CD14-positive monocyte (primary cell): ENCODE measurements around the gene ADAMTSL2. TPM values are rescaled to one million over a fixed set of nuclear protein-coding genes. Genes with fewer than 3 reads are reported as not detected.
A peak's percentile ranks its signal among the peaks of the same experiment; 100 is the strongest.

Experiments
- DNase-seq, 3 donors: peaks; one replicate each; pipeline ENCODE4 v3.0.0-alpha.2; 2011 to 2022
- H2AFZ ChIP-seq: 2 replicates; pipeline ENCODE4 v1.6.0; 2012; ENCODE audit warnings: mild to moderate bottlenecking, low read depth, low read length, inconsistent platforms; ENCODE audit not compliant: insufficient read depth, poor library complexity, severe bottlenecking
- H3K27ac ChIP-seq, 2 donors: 1 replicate in 1 of 2; 2 replicates in 1 of 2; pipeline ENCODE4 v1.5.1; 2012 to 2013; ENCODE audit warnings: low read length in 2 of 2, control low read depth in 1 of 2, inconsistent platforms in 1 of 2, low read depth in 1 of 2, mild to moderate bottlenecking in 1 of 2
- H3K27me3 ChIP-seq, 2 donors: one replicate each; pipeline versions ENCODE4 v1.6.0 to v1.6.1; 2011 to 2013; ENCODE audit warnings: low read length in 2 of 2; ENCODE audit not compliant: control insufficient read depth in 2 of 2, insufficient read depth in 2 of 2
- H3K36me3 ChIP-seq, 2 donors: replicated peaks in 1 of 2; 1 replicate in 1 of 2; 2 replicates in 1 of 2; pipeline versions ENCODE4 v1.5.1 to v1.6.1; 2012 to 2013; ENCODE audit warnings: low read length in 2 of 2, control low read depth in 1 of 2, inconsistent platforms in 1 of 2, mild to moderate bottlenecking in 1 of 2; ENCODE audit not compliant: insufficient read depth in 2 of 2, control insufficient read depth in 1 of 2
- H3K4me1 ChIP-seq, 2 donors: 1 replicate in 1 of 2; 2 replicates in 1 of 2; pipeline versions ENCODE4 v1.5.1 to v1.6.1; 2012 to 2013; ENCODE audit warnings: low read length in 2 of 2, control low read depth in 1 of 2, inconsistent platforms in 1 of 2, mild to moderate bottlenecking in 1 of 2, moderate library complexity in 1 of 2; ENCODE audit not compliant: insufficient read depth in 2 of 2, control insufficient read depth in 1 of 2
- H3K4me2 ChIP-seq: replicated peaks from 2 replicates; pipeline ENCODE3; 2012; ENCODE audit warnings: low read length, moderate library complexity, mild to moderate bottlenecking; ENCODE audit not compliant: poor library complexity, severe bottlenecking; ENCODE audit errors: extremely low read depth
- H3K4me3 ChIP-seq, 3 experiments: fragments of 200-600 bp in 1 of 3; sonication (generic) in 1 of 3; replicated peaks in 1 of 3; 1 replicate in 2 of 3; 2 replicates in 1 of 3; pipeline ENCODE4 v1.5.1; 2011 to 2013; ENCODE audit warnings: low read length in 3 of 3, mild to moderate bottlenecking in 3 of 3, control low read depth in 2 of 3, low read depth in 2 of 3, inconsistent platforms in 1 of 3, moderate library complexity in 1 of 3
- H3K79me2 ChIP-seq: 2 replicates; pipeline ENCODE4 v1.6.0; 2012; ENCODE audit warnings: mild to moderate bottlenecking, control low read depth, inconsistent platforms, low read length, moderate library complexity; ENCODE audit not compliant: insufficient read depth
- H3K9ac ChIP-seq: 2 replicates; pipeline ENCODE4 v1.6.0; 2017; ENCODE audit warnings: low read length, mild to moderate bottlenecking; ENCODE audit not compliant: insufficient read depth, poor library complexity, severe bottlenecking
- H3K9me3 ChIP-seq, 2 donors: replicated peaks in 1 of 2; 1 replicate in 1 of 2; 2 replicates in 1 of 2; pipeline versions ENCODE4 v1.5.1 to v1.6.1; 2012 to 2013; ENCODE audit warnings: low read length in 2 of 2, control low read depth in 1 of 2; ENCODE audit not compliant: control insufficient read depth in 1 of 2, insufficient read depth in 1 of 2
- H4K20me1 ChIP-seq: 2 replicates; pipeline ENCODE4 v1.6.0; 2012; ENCODE audit warnings: mild to moderate bottlenecking, low read length, control low read depth, moderate library complexity; ENCODE audit not compliant: insufficient read depth
- H3K27ac Mint-ChIP-seq, 7 donors: one replicate each; pipeline ENCODE4 v1.8.0; 2020; ENCODE audit warnings: mild to moderate bottlenecking in 7 of 7, mixed read lengths in 7 of 7, moderate library complexity in 6 of 7, inconsistent platforms in 2 of 7
- H3K27me3 Mint-ChIP-seq, 3 donors: one replicate each; pipeline ENCODE4 v1.8.0; 2021 to 2022; ENCODE audit warnings: low read depth in 3 of 3, mild to moderate bottlenecking in 3 of 3, mixed read lengths in 3 of 3, moderate library complexity in 3 of 3, inconsistent platforms in 1 of 3
- H3K36me3 Mint-ChIP-seq, 2 donors: one replicate each; pipeline ENCODE4 v1.8.0; 2020; ENCODE audit warnings: mixed read lengths in 2 of 2, inconsistent platforms in 1 of 2, mild to moderate bottlenecking in 1 of 2
- H3K4me1 Mint-ChIP-seq: one replicate; pipeline ENCODE4 v1.8.0; 2020; ENCODE audit warnings: mild to moderate bottlenecking, mixed read lengths
- H3K4me3 Mint-ChIP-seq, 2 donors: one replicate each; pipeline ENCODE4 v1.8.0; 2020; ENCODE audit warnings: mild to moderate bottlenecking in 2 of 2, mixed read lengths in 2 of 2, moderate library complexity in 1 of 2
- H3K9me3 Mint-ChIP-seq, 7 donors: one replicate each; pipeline ENCODE4 v1.8.0; 2020 to 2022; ENCODE audit warnings: mixed read lengths in 7 of 7, mild to moderate bottlenecking in 6 of 7, moderate library complexity in 6 of 7, inconsistent platforms in 2 of 7
- CTCF ChIP-seq: fragments of 200-600 bp; IDR thresholded peaks from one replicate; pipeline ENCODE4 v1.8.0; 2022; ENCODE audit warnings: antibody characterized with exemption, mild to moderate bottlenecking
- WGBS: methylation state at CpG from one replicate; pipeline ENCODE4 v1.1.5; 2013; ENCODE audit warnings: missing lambda C conversion rate; ENCODE audit not compliant: insufficient coverage; 5-methylcytosine and 5-hydroxymethylcytosine counted together
- intact Hi-C, 2 donors: fragments of 100-400 bp; cut with micrococcal nuclease; formaldehyde crosslinking; loops; one replicate each; pipeline versions ENCODE4 v1.15.0 to v1.15.1; 2023
- polyA plus RNA-seq, 3 donors: library from polyadenylated mRNA; depleted of rRNA in 1 of 3; unstranded in 2 of 3; stranded (reverse) in 1 of 3; fragments of 300-500 nt in 2 of 3; fragments of >200 nt in 1 of 3; fragmentation: Illumina TruSeq in 2 of 3; gene quantifications; 1 replicate in 2 of 3; 2 replicates in 1 of 3; pipeline ENCODE4 v1.2.3, GENCODE V29; 2012 to 2021

Gene ADAMTSL2
- polyA plus RNA-seq, 3 donors, result 0.08 TPM; not detected in 2

- Mint-ChIP-seq H3K36me3 (no peaks in the 10 kb centered on the region), H3K27me3 (peaks cover 22 to 47% (median 39%) of the 10 kb centered on the region in 3 donors), H3K4me3 (peak overlapping the region in 1 of 2 donors; percentile 48), H3K27ac (no peak overlapping the region), H3K9me3 (peaks cover 7 to 15% (median 11%) of the 10 kb centered on the region in 7 donors), H3K4me1 (no peaks in the 10 kb centered on the region)
- Histone ChIP-seq H3K4me2 (no peak overlapping the region), H3K36me3 (no peaks in the 10 kb centered on the region), H3K9me3 (peaks cover 6 to 13% of the 10 kb centered on the region in 2 donors), H3K4me3 (no peak overlapping the region), H4K20me1 (no peaks in the 10 kb centered on the region), H3K9ac (no peak overlapping the region), H3K27ac (no peak overlapping the region), H3K27me3 (peaks cover 2 to 31% of the 10 kb centered on the region in 2 donors), H3K4me1 (no peaks in the 10 kb centered on the region), H2AFZ (no peak overlapping the region), H3K79me2 (no peaks in the 10 kb centered on the region)
- WGBS, result 14% methylated on average over 40 of the region's 43 CpGs
- TF ChIP-seq CTCF, result no peak
- DNase-seq, result no peak
- intact Hi-C loops, result no loop called here
Observed at GRCh38 chr9:133585481-133586351, 51.2 kb downstream of the ADAMTSL2 start.

DNA sequence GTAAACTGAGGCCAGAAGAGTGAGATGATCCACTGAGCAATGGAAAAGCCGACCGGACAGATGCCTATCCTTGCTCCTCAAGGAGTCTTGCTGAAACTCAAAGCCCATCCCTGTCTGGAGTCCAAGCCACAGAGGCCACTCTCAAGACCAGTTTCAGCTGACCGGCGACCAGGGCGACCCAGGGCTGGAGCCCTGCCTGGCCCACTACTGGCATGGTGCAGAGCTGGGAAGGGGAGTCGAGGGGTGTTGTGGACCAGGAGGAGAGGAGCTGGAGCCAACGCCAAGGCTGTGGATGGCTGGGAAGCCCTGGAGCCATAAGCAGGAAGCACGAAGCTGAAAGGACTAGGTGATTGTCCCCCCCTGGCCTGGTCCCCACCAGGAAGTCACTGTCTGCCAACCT, 52.5 kb downstream of the ADAMTSL2 start:
- no peak overlapping the region for H3K27ac Mint-ChIP-seq
- H3K9me3 ChIP-seq, result peaks cover 6 to 13% of the 10 kb centered on the region in 2 donors
- H3K27me3 Mint-ChIP-seq, result peaks cover 22 to 39% (median 38%) of the 10 kb centered on the region in 3 donors
- 88% methylated on average over 8 of the region's 8 CpGs for WGBS
- intact Hi-C loops, result no loop called here
- no peaks in the 10 kb centered on the region for H3K4me1 ChIP-seq
- H3K4me1 Mint-ChIP-seq, result no peaks in the 10 kb centered on the region
- no peaks in the 10 kb centered on the region for H3K36me3 ChIP-seq
- H3K27me3 ChIP-seq, result peaks cover 2 to 31% of the 10 kb centered on the region in 2 donors
- no peak for TF ChIP-seq CTCF
- no peak overlapping the region for H3K27ac ChIP-seq
- no peaks in the 10 kb centered on the region for H3K36me3 Mint-ChIP-seq
- no peak overlapping the region for H3K4me2 ChIP-seq
- H3K79me2 ChIP-seq, result no peaks in the 10 kb centered on the region
- no peak overlapping the region for H3K4me3 ChIP-seq
- no peak overlapping the region for H3K9ac ChIP-seq
- H3K9me3 Mint-ChIP-seq, result peaks cover 7 to 15% (median 11%) of the 10 kb centered on the region in 7 donors
- no peaks in the 10 kb centered on the region for H4K20me1 ChIP-seq
- no peak overlapping the region for H3K4me3 Mint-ChIP-seq
- no peak for DNase-seq
- no peak overlapping the region for H2AFZ ChIP-seq
